ENCODE results near the gene CDCP2.
"Not testable (repeated sequence)": the region's sequence is repeated elsewhere in the genome, so short reads cannot be mapped to it uniquely, and the experiment has no call there.

Gene CDCP2

GRCh38 chr1:54167422-54168139, 14.8 kb upstream of the CDCP2 start:
- DNase-seq, result peak; percentile 42

DNA sequence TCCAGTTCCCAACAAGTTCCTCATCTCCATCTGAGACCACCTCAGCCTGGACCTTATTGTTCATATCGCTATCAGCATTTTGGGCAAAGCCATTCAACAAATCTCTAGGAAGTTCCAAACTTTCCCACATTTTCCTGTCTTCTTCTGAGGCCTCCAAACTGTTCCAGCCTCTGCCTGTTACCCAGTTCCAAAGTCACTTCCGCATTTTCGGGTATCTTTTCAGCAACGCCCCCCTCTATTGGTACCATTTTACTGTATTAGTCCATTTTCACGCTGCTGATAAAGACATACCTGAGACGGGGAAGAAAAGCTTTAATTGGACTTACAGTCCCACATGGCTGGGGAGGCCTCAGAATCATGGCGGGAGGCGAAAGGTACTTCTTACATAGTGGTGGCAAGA, 13.6 kb upstream of the CDCP2 start:
- DNase-seq, result not testable (repeated sequence)

DNA sequence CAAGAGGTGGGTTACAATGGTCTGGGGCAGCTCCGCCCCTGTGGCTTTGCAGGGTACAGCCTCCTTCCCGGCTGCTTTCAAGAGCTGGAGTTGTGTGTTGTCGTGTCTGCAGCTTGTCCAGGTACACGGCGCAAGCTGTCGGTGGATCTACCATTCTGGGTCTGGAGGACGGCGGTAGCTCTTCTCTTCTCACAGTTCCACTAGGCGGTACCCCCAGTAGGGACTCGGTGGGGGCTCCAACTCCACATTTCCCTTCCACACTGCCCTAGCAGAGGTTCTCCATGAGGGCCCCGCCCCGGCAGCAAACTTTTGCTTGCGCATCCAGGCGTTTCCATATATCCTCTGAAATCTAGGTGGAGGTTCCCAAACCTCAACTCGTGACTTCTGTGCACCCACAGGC, 12.3 kb upstream of the CDCP2 start:
- no peak for DNase-seq

GRCh38 chr1:54163573-54163972, 10.8 kb upstream of the CDCP2 start:
- DNase-seq, result no peak

DNA sequence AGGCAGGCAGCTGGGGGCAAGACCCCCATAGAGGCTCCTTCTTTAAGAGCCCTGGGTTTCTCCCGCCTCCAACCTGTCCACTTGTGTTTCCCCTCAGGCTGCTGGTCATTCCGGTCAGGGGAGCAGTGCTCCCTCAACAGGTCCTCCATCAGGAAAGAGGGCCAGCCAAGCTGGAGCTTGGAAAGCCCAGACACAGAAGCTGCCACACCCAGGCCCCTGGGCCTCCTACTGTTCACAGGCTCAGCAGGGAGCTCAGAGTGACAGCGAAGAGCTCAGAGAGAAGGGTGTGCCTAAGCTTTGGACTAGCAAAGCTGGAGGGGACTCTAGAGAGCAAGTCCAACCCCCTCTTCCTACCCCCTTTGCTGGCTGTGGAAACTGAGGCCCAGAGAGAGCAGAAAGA, 10.3 kb upstream of the CDCP2 start:
- peak; percentile 7 for DNase-seq

DNA sequence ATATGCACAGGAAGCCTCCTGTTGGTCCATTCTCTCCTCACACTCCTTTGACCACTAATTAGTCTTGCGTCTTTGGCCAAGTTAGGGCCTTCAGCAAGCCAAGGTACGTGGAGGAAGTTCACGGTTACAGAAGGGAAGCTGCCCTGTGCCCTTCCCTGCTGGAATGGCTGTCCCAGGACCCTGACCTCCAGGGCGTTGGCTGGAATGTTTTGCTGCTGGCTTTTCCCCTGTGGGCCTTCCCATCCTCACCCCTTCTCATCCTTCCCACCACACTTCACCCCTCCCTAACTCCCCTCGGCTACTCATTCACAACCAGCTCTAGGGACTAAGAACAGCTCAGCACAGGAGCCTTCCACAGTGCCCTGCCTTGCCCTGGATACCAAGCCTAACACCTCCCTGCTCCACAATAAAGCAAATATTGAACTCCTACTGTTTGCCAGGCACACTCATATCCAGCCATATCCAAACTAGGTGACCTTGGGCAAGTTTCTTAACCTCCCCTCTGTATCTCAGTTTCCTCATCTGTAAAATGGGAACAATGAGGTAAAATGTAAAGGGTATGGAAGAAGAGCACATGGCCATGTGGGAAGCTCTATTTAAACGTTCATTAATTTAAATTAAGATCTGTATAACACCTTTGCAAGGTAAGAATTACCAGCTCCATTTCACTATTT, 8.8 kb upstream of the CDCP2 start:
- DNase-seq, result no peak

GRCh38 chr1:54160351-54160750, 7.6 kb upstream of the CDCP2 start:
- DNase-seq, result peak; percentile 32

- no peak for DNase-seq
Measured at GRCh38 chr1:54159733-54160316, 7.0 kb upstream of the CDCP2 start.

DNA sequence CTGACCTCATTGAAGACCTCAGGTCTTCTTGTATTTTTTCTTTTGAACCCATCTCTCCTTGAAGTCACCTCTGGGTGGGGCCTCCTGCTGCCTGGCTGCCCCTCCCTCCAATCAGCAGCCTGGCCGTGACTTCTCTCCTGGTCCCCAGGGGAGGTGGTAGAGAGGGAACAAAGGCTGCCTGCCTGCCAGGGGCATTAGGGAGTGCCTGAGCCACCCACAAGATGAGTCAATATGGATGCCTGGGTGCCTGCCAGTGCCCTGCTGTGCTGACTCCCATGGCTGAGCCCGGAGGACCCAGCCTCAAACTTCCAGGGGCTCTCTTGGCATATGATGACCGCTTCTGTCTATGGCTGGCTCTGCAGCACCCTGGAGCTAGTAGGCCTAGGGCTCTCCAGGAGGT, 5.3 kb upstream of the CDCP2 start:
- peak; percentile 25 for DNase-seq

GRCh38 chr1:54157401-54157800, 4.6 kb upstream of the CDCP2 start:
- DNase-seq, result no peak

- no peak for DNase-seq
Measured at GRCh38 chr1:54156986-54157385, 4.2 kb upstream of the CDCP2 start.

DNA sequence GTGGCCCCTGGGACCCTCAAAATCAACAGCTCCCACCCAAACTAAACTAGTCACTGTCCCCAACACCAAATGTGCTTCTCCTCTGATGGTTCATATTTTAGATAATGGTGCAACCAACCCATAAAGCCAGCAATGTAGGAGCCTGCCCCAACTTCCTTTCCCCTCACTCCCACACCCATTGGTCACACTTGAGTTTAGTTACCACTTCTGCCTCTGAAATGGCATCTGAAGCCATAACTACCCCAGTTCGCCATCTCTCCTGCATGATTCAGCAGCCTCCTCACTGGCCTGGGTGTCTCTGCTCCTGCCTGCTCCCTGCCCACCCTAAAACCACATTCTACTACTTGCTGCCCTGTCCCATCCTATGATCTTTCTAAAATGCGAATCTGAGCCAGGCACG, 3.4 kb upstream of the CDCP2 start:
- no peak for DNase-seq

GRCh38 chr1:54153535-54154439, 987 bp upstream of the CDCP2 start:
- DNase-seq, result peak; percentile 61

GRCh38 chr1:54151013-54151412, 1.8 kb downstream of the CDCP2 start:
- no peak for DNase-seq

DNA sequence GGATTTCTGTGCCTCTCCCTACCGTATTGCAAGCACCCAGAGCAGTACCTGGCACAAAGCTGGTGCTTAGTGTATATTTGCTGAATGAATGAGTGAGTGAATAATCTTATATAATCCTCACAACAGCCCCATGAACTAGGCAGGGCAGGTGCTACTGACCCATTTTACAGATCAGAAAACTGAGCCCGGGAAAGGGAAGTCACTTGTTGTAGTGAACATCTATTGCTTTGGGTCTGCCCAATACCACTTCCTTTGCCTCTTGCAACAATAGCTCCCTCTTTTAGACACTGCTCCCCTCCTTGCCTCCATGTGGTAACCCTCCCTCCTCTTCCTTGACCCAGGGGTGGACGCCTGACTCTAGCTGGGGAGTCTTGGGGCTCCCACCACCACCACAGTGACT, 3.1 kb downstream of the CDCP2 start:
- DNase-seq, result no peak

- no peak for DNase-seq
Measured at GRCh38 chr1:54144366-54144765, 8.4 kb downstream of the CDCP2 start.

DNA sequence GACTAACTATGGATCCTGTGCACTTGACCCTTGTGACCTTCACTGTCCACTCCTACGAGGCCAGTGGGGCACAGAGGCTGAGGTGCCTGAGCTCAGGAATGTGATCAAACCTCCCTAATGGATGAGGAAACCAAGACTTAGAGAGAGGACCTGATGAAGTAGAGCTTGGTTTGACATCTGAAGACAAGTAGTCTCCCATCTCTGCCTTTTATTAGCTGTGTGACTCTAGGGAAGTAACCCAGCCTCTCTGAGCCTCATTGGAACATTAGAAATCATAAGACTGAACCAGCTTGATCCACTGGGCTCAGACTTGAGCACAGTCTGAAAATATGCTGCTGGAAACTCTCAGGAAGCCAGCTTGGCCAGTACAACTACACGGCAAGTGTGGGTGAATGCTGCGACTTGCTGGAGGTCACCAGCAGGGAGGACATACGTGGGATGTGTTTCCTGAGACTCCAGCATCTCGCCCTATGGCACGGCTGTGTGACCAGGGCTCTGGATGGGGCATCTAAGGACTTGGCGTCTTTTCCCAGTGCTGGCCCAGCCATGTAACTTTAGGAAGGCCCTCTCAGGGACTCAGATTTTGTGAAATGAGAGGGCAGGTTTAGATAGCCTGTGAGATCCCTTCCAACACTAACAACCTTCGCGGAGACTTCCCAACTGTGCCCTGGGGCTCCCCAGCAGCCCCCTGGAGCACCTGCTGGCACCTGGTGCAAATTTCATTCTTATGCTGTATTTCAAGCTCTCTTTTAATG, 10.5 kb downstream of the CDCP2 start:
- DNase-seq, result no peak

DNA sequence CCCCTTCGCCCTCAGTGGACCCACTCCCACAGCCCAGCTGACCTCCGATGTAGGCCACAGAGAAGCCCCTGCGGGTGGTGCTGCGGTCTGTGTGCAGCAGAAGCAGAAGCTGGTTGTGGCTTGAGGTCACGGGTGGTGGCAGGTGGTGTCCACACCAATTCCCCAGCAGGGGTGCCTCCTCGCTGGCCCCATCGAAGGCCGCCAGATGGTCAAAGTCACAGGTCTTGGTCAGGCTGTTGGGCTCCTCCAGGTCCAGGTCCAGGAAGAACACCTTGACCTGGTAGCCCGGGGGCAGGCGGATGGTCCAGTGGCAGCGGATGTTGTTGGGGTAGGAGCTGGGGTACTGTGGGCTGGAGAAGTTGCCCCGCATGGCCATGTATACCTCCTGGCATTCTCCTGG, 13.1 kb downstream of the CDCP2 start:
- no peak for DNase-seq

DNA sequence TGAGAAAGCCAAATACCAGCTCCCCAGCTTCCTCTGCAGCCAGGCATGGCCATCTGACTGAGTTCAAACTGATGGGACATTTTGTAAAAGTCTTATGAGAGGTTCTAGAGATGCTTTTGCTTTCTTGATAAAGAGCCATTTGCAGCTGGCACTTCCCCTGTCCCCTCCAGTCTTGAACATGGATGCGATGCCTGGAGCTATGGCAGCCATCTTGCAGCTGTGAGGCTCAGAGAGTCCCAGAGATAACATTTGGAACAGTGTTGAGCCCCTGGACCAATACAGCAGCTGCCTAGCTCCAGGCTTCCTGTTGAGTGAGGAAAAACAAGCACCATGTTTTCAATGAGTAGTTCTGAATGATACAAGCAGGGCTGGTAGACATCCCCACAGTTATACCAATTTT, 13.8 kb downstream of the CDCP2 start:
- no peak for DNase-seq

DNA sequence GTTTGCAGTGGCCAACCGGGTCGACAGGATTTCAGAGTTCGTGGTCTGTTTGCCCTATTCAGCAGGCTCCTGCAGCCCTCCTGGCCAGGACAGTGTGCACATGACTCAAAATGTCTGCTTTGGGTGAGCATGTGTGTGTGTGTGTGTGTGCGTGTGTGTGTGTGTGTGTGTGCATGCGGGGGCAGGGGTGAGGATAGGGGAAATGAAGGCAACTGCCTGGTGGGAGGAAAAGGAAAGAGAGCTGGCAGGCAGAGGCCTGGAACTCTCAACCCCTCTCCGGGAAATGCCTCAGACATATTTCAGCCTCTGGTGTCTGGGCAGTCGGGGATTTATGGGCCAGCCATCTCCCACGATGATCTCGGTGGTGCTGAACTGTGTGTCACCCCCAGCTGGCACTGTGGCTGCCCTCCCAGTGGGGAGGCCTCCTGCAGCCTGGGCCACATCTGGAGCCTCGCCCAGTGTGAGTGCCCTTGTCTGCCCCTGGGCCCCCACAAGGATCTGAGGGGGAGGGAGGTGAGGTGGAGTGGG, 15.2 kb downstream of the CDCP2 start:
- peak; percentile 84 for DNase-seq

- DNase-seq, result no peak
Measured at GRCh38 chr1:54136963-54137533, 15.8 kb downstream of the CDCP2 start.

Data from fibroblast of skin of back (primary cell).